Measurements from ENCODE around the gene B4GAT1. TPM values are rescaled to one million over a fixed set of nuclear protein-coding genes. Genes with fewer than 3 reads are reported as not detected.

The B4GAT1 gene
- total and polyA plus RNA-seq, 2 of the 13 experiments (the other 11 are each of a cell fraction or from before 2014, with no cell fraction given), result 40.4 to 109 TPM

DNA sequence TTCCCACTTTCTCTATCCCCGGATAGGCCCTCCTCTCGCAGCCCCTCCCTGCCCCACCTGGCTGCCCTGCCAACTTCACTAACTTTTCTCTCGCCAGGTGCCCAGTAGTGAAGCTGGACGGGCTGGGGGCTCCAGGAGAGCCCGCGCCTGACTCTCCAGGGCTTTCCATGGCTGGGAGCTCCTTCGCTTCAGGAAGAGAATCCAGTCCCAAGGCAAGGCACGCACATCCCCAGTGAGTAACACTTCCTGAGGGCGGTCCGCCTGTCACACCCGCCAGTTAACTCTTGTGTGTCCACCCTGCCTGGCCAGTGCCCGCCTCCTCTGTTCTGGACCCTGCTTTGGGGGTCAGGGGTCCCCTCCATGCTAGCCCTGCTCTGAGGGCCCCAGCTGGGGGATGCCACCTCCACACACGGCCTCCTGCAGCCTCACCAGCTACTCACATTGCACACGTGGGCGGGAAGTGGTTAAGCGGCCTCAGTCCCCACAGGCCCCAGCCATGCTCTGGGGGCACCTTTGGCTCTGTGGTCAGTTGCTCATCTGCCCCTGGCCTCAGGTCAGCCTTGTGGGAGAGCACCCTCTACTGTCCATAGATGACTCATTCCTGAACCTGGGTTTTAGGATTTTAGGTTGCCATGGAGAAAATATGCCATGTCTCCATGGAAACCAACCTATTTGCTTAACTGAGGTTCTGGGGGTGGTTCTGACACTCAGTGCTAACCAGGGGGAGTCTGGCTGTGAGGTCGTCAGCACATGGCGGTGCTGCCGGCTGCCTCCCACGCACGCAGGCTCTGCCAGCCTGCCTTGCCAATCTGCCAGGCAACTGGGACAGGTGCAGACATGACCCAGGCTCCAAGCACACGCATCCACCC lies 11.0 kb downstream of the B4GAT1 start, which contains the start of gene RIN1 (continued):
- TF ChIP-seq ZFP90 (CRISPR knock-in tag; IDR thresholded peaks at IDR 0.05; ENCODE audit: borderline replicate concordance), result 0 out of 2 replicates have a peak, but pooled peaks have one; percentile 79
- TF ChIP-seq ZNF788 (CRISPR knock-in tag; IDR thresholded peaks at IDR 0.05; ENCODE audit: borderline replicate concordance), result peak; percentile 86; the same call in 1 of the 2 replicates
- TF ChIP-seq, protein P1, sequence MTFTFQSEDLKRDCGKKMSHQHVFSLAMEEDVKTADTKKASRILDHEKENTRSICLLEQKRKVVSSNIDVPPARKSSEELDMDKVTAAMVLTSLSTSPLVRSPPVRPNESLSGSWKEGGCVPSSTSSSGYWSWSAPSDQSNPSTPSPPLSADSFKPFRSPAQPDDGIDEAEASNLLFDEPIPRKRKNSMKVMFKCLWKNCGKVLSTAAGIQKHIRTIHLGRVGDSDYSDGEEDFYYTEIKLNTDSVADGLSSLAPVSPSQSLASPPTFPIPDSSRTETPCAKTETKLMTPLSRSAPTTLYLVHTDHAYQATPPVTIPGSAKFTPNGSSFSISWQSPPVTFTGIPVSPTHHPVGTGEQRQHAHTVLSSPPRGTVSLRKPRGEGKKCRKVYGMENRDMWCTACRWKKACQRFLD (CRISPR knock-in tag; IDR thresholded peaks at IDR 0.05; ENCODE audit: borderline replicate concordance), result 0 out of 2 replicates have a peak, but pooled peaks have one; percentile 17
- TF ChIP-seq, protein P2, sequence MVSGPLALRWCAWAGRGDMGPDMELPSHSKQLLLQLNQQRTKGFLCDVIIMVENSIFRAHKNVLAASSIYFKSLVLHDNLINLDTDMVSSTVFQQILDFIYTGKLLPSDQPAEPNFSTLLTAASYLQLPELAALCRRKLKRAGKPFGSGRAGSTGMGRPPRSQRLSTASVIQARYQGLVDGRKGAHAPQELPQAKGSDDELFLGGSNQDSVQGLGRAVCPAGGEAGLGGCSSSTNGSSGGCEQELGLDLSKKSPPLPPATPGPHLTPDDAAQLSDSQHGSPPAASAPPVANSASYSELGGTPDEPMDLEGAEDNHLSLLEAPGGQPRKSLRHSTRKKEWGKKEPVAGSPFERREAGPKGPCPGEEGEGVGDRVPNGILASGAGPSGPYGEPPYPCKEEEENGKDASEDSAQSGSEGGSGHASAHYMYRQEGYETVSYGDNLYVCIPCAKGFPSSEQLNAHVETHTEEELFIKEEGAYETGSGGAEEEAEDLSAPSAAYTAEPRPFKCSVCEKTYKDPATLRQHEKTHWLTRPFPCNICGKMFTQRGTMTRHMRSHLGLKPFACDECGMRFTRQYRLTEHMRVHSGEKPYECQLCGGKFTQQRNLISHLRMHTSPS (CRISPR knock-in tag; IDR thresholded peaks at IDR 0.05; ENCODE audit: low read depth), result peak; percentile 75; the same call in 1 of the 2 replicates
- TF ChIP-seq, protein P3, sequence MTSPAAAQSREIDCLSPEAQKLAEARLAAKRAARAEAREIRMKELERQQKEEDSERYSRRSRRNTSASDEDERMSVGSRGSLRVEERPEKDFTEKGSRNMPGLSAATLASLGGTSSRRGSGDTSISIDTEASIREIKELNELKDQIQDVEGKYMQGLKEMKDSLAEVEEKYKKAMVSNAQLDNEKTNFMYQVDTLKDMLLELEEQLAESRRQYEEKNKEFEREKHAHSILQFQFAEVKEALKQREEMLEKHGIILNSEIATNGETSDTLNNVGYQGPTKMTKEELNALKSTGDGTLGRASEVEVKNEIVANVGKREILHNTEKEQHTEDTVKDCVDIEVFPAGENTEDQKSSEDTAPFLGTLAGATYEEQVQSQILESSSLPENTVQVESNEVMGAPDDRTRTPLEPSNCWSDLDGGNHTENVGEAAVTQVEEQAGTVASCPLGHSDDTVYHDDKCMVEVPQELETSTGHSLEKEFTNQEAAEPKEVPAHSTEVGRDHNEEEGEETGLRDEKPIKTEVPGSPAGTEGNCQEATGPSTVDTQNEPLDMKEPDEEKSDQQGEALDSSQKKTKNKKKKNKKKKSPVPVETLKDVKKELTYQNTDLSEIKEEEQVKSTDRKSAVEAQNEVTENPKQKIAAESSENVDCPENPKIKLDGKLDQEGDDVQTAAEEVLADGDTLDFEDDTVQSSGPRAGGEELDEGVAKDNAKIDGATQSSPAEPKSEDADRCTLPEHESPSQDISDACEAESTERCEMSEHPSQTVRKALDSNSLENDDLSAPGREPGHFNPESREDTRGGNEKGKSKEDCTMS (CRISPR knock-in tag; conservative IDR thresholded peaks at IDR 0.05), result no peak
- TF ChIP-seq, protein P4, sequence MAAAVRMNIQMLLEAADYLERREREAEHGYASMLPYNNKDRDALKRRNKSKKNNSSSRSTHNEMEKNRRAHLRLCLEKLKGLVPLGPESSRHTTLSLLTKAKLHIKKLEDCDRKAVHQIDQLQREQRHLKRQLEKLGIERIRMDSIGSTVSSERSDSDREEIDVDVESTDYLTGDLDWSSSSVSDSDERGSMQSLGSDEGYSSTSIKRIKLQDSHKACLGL (CRISPR knock-in tag; IDR thresholded peaks at IDR 0.05), result peak; percentile 87; the same call in 1 of the 2 replicates
- peak; percentile 55; the same call in 1 of the 2 replicates for TF ChIP-seq NFKB2 (CRISPR knock-in tag; IDR thresholded peaks at IDR 0.05; ENCODE audit: borderline replicate concordance)
- TF ChIP-seq FOXM1 (CRISPR knock-in tag; IDR thresholded peaks at IDR 0.05), result no peak
- TF ChIP-seq, protein P5, sequence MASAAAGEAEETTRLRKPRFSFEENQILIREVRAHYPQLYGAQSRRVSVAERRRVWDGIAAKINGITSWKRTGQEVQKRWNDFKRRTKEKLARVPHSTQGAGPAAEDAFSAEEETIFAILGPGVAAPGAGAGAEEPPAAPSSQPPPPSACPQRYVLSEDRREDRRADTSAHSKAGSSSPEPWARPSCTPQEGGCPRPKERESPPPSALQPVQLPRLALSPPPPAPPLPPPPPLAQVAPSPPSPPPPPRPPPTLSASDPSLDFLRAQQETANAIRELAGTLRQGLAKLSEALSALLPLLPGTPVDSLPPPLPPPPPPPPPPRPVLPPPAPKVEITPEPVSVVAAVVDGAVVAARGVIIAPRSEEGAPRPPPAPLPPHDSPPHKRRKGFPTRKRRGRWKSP (CRISPR knock-in tag; IDR thresholded peaks at IDR 0.05), result peak; percentile 89
- TF ChIP-seq ZNF749 (CRISPR knock-in tag; IDR thresholded peaks at IDR 0.05; ENCODE audit: borderline replicate concordance), result peak; percentile 84; the same call in 1 of the 2 replicates
- TF ChIP-seq CENPT (CRISPR knock-in tag; IDR thresholded peaks at IDR 0.05; ENCODE audit: low read depth), result no peak
- TF ChIP-seq ZNF274 (CRISPR knock-in tag; IDR thresholded peaks at IDR 0.05), result no peak
- TF ChIP-seq, protein P6, sequence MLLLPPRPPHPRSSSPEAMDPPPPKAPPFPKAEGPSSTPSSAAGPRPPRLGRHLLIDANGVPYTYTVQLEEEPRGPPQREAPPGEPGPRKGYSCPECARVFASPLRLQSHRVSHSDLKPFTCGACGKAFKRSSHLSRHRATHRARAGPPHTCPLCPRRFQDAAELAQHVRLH (CRISPR knock-in tag; IDR thresholded peaks at IDR 0.05; ENCODE audit: borderline replicate concordance, low read depth), result peak; percentile 85; the same call in 1 of the 2 replicates
- TF ChIP-seq NFKBIZ (CRISPR knock-in tag; IDR thresholded peaks at IDR 0.05), result peak; percentile 40; the same call in 1 of the 2 replicates
- peak; percentile 68; the same call in 1 of the 2 replicates for TF ChIP-seq RXRB (CRISPR knock-in tag; IDR thresholded peaks at IDR 0.05; ENCODE audit: borderline replicate concordance)
- no peak for TF ChIP-seq TCF7 (IDR thresholded peaks at IDR 0.05; ENCODE audit: low read depth)
- TF ChIP-seq KDM4B (CRISPR knock-in tag; IDR thresholded peaks at IDR 0.05), result peak; percentile 22; the same call in 1 of the 2 replicates
- peak; percentile 96 for TF ChIP-seq U2AF1 (optimal IDR thresholded peaks at IDR 0.05; ENCODE audit: low read depth, low read length)
- no peak for TF ChIP-seq U2AF2 (IDR thresholded peaks at IDR 0.05; ENCODE audit: low read depth, low read length)
- TF ChIP-seq SRY (CRISPR knock-in tag; IDR thresholded peaks at IDR 0.05), result peak; percentile 85; the same call in 1 of the 2 replicates
- TF ChIP-seq CBFB (CRISPR knock-in tag; IDR thresholded peaks at IDR 0.05), result peak; percentile 93; the same call in 1 of the 2 replicates
